HG03460 (cell line): ENCODE results near the gene SPTBN2.
A peak's percentile ranks its signal among the peaks of the same experiment; 100 is the strongest.

Experiments
- ATAC-seq: cut with Tn5 transposase; IDR thresholded peaks from one replicate; pipeline ENCODE4 v1.9.1; 2021; ENCODE audit not compliant: unreplicated experiment

SPTBN2 gene

DNA sequence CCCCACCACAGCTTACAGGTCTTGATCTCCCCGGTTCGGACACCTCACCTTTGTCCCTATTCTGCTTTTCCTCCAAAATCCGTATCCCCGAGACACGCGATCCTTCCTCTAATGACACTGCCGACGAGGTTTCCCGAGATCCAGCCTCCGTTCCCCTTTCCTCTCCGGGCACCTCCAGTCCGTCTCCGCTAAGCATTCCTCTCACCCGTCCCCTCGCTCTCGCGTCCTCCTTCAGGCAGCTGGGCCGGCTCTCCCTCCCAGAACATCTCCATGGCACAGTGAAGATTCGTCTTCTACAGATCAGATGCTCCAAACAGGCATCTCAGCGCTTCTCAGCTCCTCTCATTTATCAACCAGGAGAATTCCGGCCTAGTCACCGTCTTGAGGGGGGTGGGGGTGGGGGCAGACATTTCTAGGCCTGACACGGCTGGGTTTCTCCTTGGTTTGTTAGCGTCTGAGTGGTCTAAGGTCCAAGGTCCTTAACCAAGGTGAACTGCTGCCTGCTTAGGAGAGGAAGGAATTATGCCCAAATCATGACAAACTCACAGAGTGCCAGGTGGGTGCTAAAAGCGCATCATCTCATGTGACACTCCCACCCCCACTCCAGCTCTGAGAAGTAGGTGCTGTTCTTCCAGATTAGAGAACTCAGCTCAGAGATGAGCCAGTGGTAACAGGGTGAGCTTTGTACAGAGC, at the start of gene SPTBN2:
TSS of gene SPTBN2 (minus strand) at position 524 of the 693 bp plus-strand sequence. CDS start 7,976 bp downstream, outside the sequence.
- ATAC-seq: no peak

DNA sequence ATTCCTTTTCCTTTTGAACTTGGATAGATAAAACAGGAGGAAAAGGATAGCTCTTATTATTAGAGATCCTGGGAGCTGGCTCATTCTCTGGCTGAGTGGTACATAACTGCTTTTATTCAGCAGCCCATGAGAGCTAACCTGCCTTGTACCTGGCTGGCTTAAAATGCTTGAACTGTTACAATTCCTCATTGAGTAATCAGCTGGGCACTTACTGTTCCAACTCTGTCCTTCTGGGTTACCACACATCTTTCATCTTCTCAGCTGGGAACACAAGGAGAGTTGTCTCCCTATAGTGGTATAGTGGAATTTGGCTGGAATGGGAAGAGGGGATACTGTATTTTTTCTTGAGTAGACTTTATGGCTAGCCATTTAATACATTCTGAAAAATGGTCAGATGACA, 39.8 kb upstream of the SPTBN2 start:
- no peak for ATAC-seq

DNA sequence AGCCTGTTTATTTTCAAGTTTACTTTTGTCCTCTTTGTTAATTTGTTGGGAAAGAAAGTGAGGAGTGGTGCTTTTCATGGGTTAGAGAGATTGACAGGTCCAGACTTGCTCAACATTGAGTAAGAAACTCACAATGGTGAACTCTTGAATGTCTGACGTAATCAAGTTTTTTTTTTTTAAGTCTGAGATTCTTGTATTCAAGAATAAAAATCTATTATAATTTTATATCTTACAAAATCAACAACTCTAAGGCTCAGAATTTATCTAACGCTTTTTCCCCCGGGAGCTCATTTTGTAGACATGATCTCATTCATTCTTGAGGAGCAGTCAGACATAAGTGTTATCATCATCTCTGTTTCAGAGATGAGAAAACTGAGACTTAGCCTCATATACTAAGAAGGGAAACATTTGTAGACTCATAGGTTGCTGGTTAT, 39.1 kb upstream of the SPTBN2 start:
- ATAC-seq: no peak

DNA sequence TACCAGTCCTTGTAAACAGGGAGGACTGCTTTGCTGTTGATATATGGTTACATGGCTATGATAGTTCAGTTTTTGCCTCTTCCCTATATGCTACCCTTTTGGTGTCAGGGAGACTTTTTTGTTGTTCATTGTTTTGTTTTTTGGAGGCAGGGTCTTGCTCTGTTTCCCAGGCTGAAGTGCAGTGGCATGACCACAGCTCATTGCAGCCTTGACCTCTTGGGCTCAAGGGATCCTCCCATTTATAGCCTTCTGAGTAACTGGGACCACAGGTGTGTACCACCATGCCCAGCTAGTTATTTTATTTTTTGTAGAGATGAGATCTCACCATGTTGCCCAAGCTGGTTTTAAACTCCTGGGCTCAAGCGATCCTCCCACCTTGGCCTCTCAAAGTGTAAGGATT, 38.6 kb upstream of the SPTBN2 start:
- ATAC-seq: no peak

DNA sequence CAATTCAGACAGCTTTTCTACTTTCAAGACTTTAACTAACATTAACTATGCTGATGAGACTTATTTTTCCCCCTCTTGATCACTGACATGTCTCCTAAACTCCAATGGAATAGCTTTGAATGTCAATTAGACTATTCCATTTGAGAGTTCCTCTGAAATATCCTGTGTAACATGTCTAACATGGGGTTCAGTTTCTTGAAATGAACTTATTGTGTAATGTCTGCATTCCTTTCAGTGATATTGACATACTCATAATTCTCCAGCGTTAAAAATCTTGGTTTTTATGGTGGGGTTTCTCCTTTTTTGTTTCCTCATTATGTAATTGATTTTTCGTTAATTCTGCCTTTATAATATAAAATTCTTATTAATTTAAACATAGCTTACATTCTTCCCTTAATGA, 37.7 kb upstream of the SPTBN2 start:
- no peak for ATAC-seq

DNA sequence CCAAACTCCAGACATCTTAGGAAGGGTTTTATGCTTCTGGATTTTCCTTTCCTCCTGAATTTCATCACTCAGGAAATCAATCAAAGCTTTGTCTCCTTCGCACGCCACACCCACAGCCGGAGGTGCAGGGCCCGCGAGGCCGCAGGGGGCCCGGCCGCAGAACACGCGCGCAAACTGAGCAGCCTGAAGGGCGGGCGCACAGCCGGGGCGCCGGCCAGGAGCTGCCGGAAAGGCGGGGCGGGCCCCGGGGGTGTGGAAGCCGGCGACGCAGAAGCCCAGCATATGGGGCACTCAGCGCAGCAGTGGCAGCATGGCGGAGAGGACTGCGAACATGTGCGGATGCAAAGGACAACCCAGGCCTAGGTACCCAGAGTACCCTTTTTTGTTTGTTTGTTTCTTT, 33.1 kb upstream of the SPTBN2 start:
- ATAC-seq: no peak

DNA sequence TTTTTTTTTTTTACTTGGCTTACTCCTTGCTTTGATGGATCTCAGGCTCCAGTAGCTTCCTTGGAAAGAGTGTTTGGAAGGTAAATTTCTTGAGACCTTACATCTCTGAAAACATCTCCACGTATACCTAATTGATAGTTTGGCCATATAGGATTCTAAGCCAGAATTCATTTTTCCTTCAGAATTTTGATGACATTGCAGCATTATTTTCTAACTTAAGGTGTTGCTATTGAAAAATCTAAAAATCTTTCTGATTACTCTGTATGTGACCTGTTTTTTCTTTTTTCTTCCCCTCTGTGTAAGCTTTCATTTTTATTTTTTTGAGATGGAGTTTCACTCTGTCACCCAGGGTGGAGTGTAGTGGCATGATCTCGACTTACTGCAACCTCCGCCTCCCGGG, 23.1 kb upstream of the SPTBN2 start:
- ATAC-seq: no peak

DNA sequence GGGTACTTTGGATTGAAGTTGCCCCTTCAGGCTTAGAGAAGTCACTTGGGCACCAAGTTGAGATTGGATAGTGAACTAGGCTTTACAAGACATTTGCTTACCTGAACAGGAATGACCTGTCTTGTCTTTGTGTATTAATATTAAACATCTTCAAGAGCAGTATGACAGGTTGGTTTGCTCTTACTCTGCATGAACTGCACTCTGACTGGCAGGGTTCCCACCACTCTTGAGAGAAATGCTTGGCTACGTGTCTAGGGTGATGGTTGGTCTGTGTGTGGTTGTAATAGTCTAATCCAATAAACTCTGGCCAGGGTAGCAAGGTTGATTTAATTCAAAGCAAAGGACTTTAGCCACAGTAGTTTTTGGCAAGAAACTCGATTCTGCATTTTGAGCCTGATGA, 20.1 kb upstream of the SPTBN2 start:
- ATAC-seq: no peak

DNA sequence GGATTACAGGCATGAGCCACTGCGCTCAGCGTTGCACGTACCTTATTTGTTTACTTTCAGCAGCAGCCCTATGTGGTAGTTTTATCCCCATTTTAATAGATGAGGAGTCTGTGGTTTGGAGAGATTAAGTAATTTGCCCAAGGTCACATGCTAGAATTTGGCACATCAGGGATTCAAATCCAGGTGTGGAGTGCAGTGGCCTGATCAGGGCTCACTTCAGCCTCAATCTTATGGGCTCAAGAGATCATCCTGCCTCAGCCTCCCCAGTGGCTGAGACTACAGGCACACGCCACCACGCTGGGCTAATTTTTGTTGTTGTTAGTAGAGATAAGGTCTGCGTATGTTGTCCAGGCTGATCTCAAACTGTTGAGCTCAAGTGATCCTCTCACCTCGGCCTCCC, 18.5 kb upstream of the SPTBN2 start:
- ATAC-seq: no peak

DNA sequence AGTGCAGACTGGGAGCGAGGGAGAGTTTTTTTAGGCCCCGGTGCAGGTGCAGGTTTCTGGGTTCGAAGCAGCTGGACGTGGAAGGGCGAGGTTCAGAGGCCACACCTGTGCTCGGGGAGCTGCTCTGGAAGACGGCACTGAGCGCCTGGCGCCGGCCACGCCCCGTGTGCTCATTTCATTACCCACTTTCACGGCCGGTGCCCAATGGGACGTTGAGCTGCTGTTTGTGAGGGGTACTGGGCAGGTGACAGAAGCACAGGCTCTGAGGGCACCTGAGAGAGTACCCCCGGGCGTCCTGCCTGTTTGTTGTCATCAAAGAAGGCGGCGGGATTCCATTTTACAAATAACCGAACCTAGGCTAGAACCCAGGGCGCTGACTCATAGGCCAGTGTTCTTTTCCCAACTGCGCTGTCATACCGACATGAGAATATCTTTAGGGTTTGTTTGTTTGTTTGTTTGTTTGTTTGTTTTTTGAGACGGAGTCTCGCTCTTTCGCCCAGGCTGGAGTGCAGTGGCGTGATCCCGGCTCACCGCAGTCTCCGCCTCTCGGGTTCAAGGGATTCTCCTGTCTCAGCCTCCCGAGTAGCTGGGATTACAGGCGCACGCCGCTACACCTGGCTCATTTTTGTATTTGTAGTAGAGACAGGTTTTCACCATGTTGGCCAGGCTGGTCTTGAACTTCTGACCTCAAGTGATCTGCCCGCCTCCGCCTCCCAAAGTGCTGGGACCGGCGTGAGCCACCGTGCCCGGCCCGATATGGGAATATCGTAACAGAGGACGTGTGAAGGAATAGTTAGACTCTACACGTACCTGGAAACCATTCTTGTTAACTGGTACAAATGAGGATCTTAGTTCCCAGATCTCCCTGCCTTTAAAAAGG, 16.6 kb upstream of the SPTBN2 start:
- ATAC-seq: peak; percentile 40

DNA sequence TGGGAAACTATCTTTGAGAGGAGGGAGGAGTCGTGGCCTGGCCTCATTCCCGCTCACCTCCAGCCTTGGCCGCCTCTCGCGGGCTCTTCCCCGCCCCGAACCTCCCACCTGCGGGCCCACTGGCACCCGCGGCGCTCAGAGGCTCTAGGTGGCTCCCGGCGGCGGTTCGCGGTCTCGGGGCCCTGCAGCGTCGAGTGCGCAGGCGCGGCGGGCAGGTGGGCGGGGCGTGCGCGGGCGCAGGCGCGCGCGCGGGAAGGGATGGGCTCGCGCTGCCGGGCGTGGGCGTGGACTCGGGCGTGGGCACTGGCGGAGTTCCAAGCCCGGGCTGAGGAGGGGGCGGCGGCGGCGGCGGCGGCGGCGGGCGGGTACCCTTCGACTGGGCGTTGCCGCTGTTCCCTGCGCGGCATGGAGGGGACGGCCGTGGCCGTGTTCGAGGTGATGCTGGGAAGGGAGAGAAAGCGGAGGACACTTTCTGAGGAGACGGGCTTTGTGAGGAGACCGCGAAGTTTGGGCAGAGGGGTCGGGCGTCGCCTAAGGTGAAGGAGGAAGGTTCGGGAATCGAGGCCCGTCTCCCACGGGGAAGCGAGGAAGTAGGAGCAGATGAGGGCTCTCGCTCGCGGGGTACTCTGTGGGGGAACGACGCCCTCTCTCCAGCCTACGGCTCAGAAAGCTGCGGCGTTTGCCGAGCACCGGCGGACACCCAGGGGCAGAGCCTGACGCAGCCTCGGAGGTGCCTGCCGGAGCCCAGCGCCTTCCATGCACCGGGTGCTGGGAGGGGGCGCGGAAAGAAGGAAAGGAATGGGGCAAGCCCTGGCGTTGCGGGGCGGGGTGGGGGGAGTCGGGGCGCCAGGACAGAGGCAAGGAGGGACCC, 15.7 kb upstream of the SPTBN2 start:
- peak; percentile 67 for ATAC-seq

DNA sequence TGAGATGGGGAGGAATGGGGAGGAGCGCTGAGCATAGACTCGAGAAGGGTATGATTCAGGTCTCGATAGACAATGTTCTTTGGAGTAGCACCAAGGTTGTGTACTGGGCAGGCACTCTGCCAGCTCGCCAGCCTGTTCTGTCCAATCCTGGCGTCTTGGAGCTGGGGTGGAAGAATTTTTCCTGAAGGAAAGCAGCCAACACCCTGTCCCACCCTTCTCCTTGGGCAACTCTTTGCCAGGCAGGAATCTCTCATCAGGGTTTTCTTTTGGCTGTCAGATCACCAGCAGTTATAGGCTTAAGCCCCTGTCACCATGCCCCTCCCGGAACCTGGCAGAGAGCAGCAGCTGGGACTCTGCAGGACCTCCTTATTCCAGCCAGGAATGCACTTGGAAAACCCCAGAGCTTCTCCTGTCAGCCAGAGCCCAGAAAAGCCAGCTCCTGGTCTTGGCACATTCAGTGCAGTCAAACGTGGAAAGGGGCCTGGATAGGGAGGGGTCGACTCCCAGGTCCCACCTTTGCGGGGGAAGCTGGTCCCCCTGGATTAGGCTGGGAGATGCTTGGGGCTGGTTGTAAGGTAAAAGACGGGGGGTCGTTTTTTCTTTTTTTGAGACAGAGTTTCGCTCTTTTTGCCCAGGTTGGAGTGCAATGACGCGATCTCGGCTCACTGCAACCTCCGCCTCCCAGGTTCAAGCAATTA, 14.4 kb upstream of the SPTBN2 start:
- no peak for ATAC-seq

DNA sequence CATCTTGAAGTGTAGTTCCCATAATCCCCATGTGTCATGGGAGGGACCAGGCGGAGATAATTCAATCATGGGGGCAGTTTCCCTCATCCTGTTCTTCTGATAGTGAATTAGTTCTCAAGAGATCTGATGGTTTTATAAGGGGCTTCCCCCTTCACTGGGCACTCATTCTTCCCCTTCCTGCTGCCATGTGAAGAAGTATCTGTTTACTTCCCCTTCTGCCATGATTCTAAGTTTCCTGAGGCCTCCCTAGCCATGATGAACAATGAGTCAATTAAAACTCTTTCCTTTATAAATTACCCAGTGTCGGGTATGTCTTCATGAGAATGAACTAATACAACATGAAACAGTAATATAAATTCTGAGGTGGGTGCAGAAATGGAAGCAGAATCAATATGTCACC, 12.1 kb upstream of the SPTBN2 start:
- no peak for ATAC-seq

DNA sequence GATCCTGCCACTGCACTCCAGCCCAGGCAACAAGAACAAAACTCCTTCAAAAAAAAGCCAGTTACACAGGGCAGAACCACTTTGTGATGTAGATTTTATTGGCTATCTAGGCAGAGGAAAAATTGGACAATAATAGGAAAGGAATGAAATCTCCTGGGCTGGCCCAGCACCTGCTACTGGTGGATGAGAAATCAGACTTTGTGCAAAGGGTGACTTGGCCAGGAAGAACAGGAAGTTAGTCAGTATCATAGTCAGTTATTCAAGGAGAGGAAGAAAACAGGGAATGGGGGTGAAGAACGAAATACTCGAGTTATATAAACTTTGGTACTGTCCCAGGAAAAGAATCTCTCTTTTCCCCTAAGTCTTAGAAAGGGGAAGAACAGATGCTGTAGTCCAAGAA, 11.0 kb upstream of the SPTBN2 start:
- ATAC-seq: no peak

DNA sequence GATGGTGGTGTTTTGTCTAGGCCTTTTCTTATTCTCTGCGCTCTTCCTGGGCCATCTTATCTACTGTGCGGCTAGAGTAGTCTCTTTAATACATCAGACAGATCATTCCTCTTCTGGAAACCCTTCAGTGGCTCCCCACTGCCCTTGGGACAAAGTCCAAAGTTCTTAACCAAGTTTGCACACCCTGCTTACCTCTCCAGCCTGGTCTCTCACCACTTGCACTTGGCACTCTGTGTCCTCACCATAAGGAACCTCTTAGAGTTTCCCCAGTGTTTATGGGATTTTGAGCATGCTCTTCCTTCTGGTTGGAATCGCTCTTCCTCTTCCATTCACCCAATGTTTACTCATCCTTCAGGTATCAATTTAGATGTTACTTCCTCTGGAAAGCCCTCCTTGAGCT, 5.2 kb upstream of the SPTBN2 start:
- no peak for ATAC-seq

DNA sequence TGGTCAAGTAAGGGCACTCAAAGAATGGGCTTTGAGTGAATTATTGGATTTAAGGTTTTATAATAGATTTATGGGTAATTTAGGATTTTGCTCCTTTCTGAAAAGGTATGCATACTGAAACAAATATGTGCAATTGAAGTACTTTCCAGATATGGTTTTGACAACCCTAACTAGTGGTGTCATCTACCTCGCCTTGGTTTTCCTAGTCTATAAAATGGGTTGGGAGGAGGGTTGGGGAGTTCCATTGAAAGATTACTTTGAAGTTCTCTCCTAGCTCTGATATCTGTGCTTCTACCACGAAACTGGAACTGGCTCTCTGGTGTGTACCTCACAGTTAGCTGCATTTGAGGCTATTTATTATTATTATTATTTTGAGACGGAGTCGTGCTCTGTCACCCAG, 431 bp upstream of the SPTBN2 start:
- ATAC-seq: no peak

DNA sequence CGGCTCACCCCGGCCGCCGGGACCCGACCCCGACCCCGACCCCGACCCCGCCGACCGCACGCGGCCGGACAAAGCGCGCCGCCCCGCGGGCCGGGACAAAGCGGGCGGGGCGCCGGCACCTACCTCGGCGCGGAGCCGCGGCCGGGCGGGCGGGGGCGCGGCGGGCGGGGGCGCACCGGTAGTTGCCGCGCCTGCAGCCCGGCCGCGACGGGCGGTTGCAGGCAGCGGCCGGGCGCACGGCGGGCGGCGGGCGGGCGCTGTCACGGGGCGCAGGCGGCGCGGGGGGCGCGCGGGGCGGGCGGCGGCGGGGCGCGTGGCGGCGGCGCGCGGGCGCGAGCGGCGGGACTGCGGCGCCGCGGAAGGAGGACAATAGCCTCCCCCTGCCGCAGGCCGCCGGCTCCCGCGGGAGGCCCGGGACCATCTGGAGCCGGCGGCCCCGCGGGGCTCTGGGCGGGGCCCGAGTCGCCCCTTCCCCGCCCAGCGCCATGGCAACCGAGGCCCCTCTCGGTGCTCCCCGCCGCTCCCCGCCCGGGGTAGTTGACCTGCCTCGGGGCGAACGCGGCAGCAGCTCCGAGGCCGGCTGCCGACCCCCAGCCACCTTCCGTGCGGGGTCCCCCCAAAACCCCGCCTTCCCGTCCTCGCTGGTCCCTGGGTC, 851 bp downstream of the SPTBN2 start:
- ATAC-seq: no peak

DNA sequence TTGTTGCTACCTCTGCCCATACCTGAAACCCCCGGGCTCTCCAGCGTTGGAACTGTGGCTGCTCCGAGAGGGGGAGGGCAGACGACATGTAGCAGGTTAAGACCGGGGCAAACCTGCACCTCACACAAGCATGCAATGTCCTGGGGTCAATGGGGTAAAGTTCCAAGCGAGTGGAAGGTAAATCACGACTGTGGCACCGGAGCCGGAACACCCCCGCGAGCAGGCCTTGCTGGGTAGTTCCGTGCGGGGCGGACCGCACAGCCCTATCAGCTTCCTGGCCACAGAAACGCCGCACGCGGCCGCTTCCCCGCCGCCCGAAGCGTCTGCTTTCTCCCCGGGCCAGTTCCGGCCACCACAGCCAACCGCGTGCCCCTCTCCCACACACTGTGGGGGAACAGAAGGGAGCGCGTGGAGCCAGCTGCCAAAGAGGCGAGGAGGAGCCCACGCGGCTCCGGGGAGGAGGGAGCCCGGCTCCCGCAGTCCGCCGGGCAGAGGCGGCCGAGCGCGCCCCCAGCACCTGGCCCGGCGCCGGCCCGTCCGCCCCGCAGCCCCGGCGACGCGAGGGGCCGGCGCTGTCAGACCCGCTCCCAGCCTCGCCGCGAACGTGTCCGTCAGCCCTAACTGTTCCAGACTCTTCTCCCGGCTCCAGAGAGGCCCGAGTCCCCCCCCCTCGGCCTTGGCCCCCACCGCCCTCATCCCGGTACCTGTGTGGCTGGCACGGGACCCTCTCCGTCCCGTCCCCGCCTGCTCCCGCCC, 1.6 kb downstream of the SPTBN2 start:
- ATAC-seq: no peak

DNA sequence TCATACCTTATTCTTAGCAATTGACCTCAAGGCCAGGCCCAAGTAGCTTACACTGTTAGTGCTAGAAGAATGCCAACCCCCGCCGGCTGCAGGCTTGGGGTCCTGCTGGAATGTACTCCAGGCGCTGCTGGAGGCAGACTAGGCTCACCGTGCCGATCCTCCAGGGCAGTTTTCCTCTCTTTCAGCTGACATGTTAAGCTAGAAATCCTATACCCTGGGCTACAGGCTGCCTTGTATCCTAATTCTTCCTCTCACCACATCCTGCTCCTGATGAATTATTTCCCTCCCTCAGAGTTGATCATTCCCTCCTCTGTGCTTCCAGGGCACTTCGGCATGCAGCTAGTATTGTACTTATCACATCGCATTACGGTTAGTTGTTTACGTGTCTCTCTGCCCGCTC, 3.4 kb downstream of the SPTBN2 start:
- no peak for ATAC-seq

DNA sequence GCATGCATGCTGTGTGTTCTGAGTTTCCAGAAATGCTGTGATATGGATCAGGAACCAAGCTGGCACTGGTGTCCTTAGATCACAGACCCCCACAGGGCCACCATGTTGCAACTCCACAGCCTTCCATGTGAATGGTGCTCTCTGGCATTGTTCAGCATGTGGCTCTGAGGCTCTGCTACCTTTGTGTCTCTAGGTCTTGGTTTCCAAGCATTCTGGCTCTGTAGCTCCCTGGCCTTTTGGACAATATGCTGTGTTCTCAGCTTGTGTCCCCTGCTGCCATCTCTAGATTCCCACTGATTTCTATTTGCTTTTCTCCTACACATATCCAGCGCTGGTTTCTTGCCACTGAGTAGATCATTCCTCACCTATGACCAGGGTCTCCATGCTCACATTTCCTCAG, 3.9 kb downstream of the SPTBN2 start:
- no peak for ATAC-seq
